K562 (cell line): Measurements from ENCODE around the gene ZFYVE1. TPM values are rescaled to one million over a fixed set of nuclear protein-coding genes. Genes with fewer than 3 reads are reported as not detected.

ENCODE experiments used
- ATAC-seq: fragments of 200-7000 bp; cut with Tn5 transposase; 3 replicates; pipeline ENCODE4 v1.9.1; 2020; ENCODE audit warnings: moderate library complexity
- BruUV-seq: library from RNA; stranded (reverse); fragments of 400-500 nt; replicated peaks from 2 replicates; lab custom pipeline; 2021; lab: Mats Ljungman, UMichigan
- CTCF ChIA-PET: fragments of 300-600 bp; formaldehyde crosslinking; extraction: SDS; loops from one replicate; lab custom pipeline; 2021; ENCODE audit warnings: low intra/inter-chr PET ratio; lab: Yijun Ruan, JAX
- POLR2A ChIA-PET: fragments of 300-600, 350-650 bp; sonication (Branson Sonifier 250); formaldehyde crosslinking; extraction: SDS; loops from one replicate; lab custom pipeline; 2021; ENCODE audit warnings: antibody characterized with exemption, inconsistent platforms; lab: Yijun Ruan, JAX
- DNase-seq, 4 experiments: peaks; one replicate each; pipeline versions ENCODE4 v3.0.0 to v3.0.0-alpha.2; 2011 to 2018; ENCODE audit warnings: low spot score in 3 of 4, mixed read lengths in 3 of 4; ENCODE audit errors: extremely low read depth in 1 of 4
- FAIRE-seq: peaks from 2 replicates; lab custom pipeline; 2011; peaks lifted over from hg19 to GRCh38; lab: Jason Lieb, UNC
- H2AFZ ChIP-seq: 2 replicates; pipeline ENCODE4 v1.6.0; 2011; ENCODE audit warnings: low read depth, low read length, control low read depth, inconsistent platforms
- H3K27ac ChIP-seq: fragments of 200-600 bp; 3 replicates; pipeline ENCODE4 v1.8.0; 2011; ENCODE audit warnings: low read depth, mild to moderate bottlenecking, control low read depth, inconsistent platforms, low read length, moderate library complexity, mixed read lengths; ENCODE audit errors: extremely low read depth
- H3K27me3 ChIP-seq, 2 experiments: fragments of 300-600 bp in 1 of 2; 2 replicates in 1 of 2; 3 replicates in 1 of 2; pipeline versions ENCODE4 v1.6.0 to v1.8.0; 2011; ENCODE audit warnings: inconsistent platforms in 2 of 2, low read length in 2 of 2, mild to moderate bottlenecking in 1 of 2, mixed read lengths in 1 of 2, moderate library complexity in 1 of 2; ENCODE audit not compliant: control insufficient read depth in 2 of 2, insufficient read depth in 2 of 2
- H3K36me3 ChIP-seq: fragments of 300-600 bp; 3 replicates; pipeline ENCODE4 v1.8.0; 2011; ENCODE audit warnings: mild to moderate bottlenecking, low read length, inconsistent platforms; ENCODE audit not compliant: control insufficient read depth, insufficient read depth
- H3K4me1 ChIP-seq, 2 experiments: fragments of 200-600 bp in 1 of 2; replicated peaks in 1 of 2; 2 replicates in 1 of 2; 3 replicates in 1 of 2; pipeline versions ENCODE4 v1.5.1 to v1.8.0; 2011; ENCODE audit warnings: inconsistent platforms in 2 of 2, low read length in 2 of 2, mild to moderate bottlenecking in 1 of 2, mixed read lengths in 1 of 2, moderate library complexity in 1 of 2; ENCODE audit not compliant: control insufficient read depth in 2 of 2, insufficient read depth in 2 of 2
- H3K4me2 ChIP-seq: 2 replicates; pipeline ENCODE4 v1.6.1; 2011; ENCODE audit warnings: low read length, control low read depth, inconsistent platforms, mixed read lengths; ENCODE audit not compliant: insufficient read depth
- H3K4me3 ChIP-seq: fragments of 200-600 bp; sonication (generic), shearing (Covaris generic); 2 replicates; pipeline ENCODE4 v1.5.1; 2016; ENCODE audit warnings: control low read depth, inconsistent platforms
- H3K79me2 ChIP-seq: fragments of 200-600 bp; 3 replicates; pipeline ENCODE4 v1.8.0; 2011; ENCODE audit warnings: low read length, inconsistent platforms; ENCODE audit not compliant: control insufficient read depth, insufficient read depth
- H3K9ac ChIP-seq, 2 experiments: 2 replicates each; pipeline versions ENCODE4 v1.6.0 to v1.6.1; 2011; ENCODE audit warnings: low read depth in 2 of 2, low read length in 2 of 2, control low read depth in 1 of 2, inconsistent platforms in 1 of 2, mild to moderate bottlenecking in 1 of 2, mixed read lengths in 1 of 2; ENCODE audit not compliant: insufficient read depth in 1 of 2
- H3K9me1 ChIP-seq: one replicate; pipeline ENCODE4 v1.6.0; 2011; ENCODE audit warnings: inconsistent platforms, mild to moderate bottlenecking, low read length, moderate library complexity; ENCODE audit not compliant: control insufficient read depth, insufficient read depth
- H3K9me3 ChIP-seq: replicated peaks from 2 replicates; pipeline ENCODE4 v1.5.1; 2011; ENCODE audit warnings: low read depth, low read length, inconsistent platforms; ENCODE audit not compliant: control insufficient read depth, insufficient read depth
- H4K20me1 ChIP-seq: replicated peaks from 2 replicates; pipeline ENCODE4 v1.6.1; 2011; ENCODE audit warnings: low read length, inconsistent platforms, mixed read lengths; ENCODE audit not compliant: control insufficient read depth, insufficient read depth
- CAMTA2 ChIP-seq: fragments of 250-450 bp; sonication (Bioruptor Pico); conservative IDR thresholded peaks from 2 replicates; pipeline ENCODE4 v1.5.1; 2022
- CBFB ChIP-seq: sonication (generic); formaldehyde crosslinking; IDR thresholded peaks from 2 replicates; pipeline ENCODE4 v1.4.0; 2020; ENCODE audit warnings: mild to moderate bottlenecking, missing genetic modification reagents
- CREB3 ChIP-seq: fragments of 450-650 bp; conservative IDR thresholded peaks from 2 replicates; pipeline ENCODE4 v1.6.1; 2016; ENCODE audit warnings: missing genetic modification characterization, low read depth, mild to moderate bottlenecking, missing compliant biosample characterization, moderate library complexity
- E2F5 ChIP-seq: sonication (generic); formaldehyde crosslinking; IDR thresholded peaks from 2 replicates; pipeline ENCODE4 v1.8.0; 2022; ENCODE audit warnings: mild to moderate bottlenecking, missing genetic modification reagents
- MAFK ChIP-seq: IDR thresholded peaks from 2 replicates; pipeline ENCODE4 v1.6.1; 2011; ENCODE audit warnings: low read length, improper control_type of control experiment
- POLR2A ChIP-seq: fragments of 450-650 bp; conservative IDR thresholded peaks from 2 replicates; pipeline ENCODE4 v1.6.1; 2016
- PYGO2 ChIP-seq: fragments of 450-650 bp; IDR thresholded peaks from 2 replicates; pipeline ENCODE4 v1.6.1; 2016; ENCODE audit warnings: mild to moderate bottlenecking, missing genetic modification characterization, moderate library complexity, missing compliant biosample characterization
- WGBS: fragments of 100-300 bp; shearing (Covaris generic); methylation state at CpG from one replicate; pipeline ENCODE4 v1.1.6; 2016; ENCODE audit warnings: low coverage, mixed read lengths; ENCODE audit not compliant: insufficient coverage; ENCODE audit errors: missing lambda C conversion rate; 5-methylcytosine and 5-hydroxymethylcytosine counted together
- in situ Hi-C: fragments of 300-500 bp; cut with MboI; formaldehyde crosslinking; loops from 4 replicates; pipeline ENCODE4 v1.15.0; 2018; ENCODE audit warnings: inconsistent platforms, mixed read lengths
- intact Hi-C: fragments of 100-400 bp; cut with micrococcal nuclease; formaldehyde crosslinking; loops from 2 replicates; pipeline ENCODE4 v1.14.2; 2022
- polyA plus RNA-seq, 8 experiments: library from polyadenylated mRNA; depleted of rRNA in 4 of 8; stranded (reverse) in 5 of 8; unstranded in 3 of 8; fragments of >200 nt; fragmentation: Nextera tagmentation in 2 of 8; fragmentation: Illumina TruSeq in 1 of 8; extraction: Ambion mirVana in 2 of 8; extraction: Trizol in 1 of 8; gene quantifications; 2 replicates each; pipeline versions ENCODE4 v1.2.1 to v1.2.3, GENCODE V29; 2011 to 2014; ENCODE audit warnings: inconsistent platforms in 1 of 8, missing spikeins in 1 of 8
- total RNA-seq, 7 experiments: library from RNA; depleted of rRNA in 6 of 7; stranded (reverse); fragments of >200 nt in 6 of 7; fragmentation: Illumina TruSeq in 2 of 7; extraction: Trizol in 2 of 7; gene quantifications; 2 replicates each; pipeline versions ENCODE4 v1.2.1 to v1.2.3, GENCODE V29; 2011 to 2021; ENCODE audit warnings: low replicate concordance in 1 of 7

ZFYVE1 gene
- total and polyA plus RNA-seq, 9 of the 15 experiments (the other 6 are each of a cell fraction or from before 2014, with no cell fraction given) = 0.62 to 5.5 (median 3.4) TPM

GRCh38 chr14:72970058-72970630, 56.8 kb downstream of the ZFYVE1 start:
- no peak overlapping the region for H3K9ac ChIP-seq
- TF ChIP-seq MAFK (no peak), PYGO2 (tag) (no peak), E2F5 (no peak), CREB3 (tag) (no peak), CBFB (CRISPR knock-in tag) (no peak), CAMTA2 (CRISPR knock-in tag) (no peak), POLR2A (no peak)

More at GRCh38 chr14:72970058-72970630, 56.8 kb downstream of the ZFYVE1 start:
- H4K20me1 ChIP-seq = no peaks in the 10 kb centered on the region
- H2AFZ ChIP-seq = no peak overlapping the region
- WGBS = 84% methylated on average over 14 of the region's 17 CpGs
- no TSS peak for BruUV-seq
- intact Hi-C loops = no loop called here
- no peak overlapping the region for H3K4me3 ChIP-seq
- H3K27ac ChIP-seq = no peak overlapping the region
- H3K9me1 ChIP-seq = no peaks in the 10 kb centered on the region
- peaks cover 2% of the 10 kb centered on the region; the same call in 1 of the 3 replicates for H3K36me3 ChIP-seq
- H3K27me3 ChIP-seq = no peaks in the 10 kb centered on the region
- POLR2A ChIA-PET = no interaction called here
- no peaks in the 10 kb centered on the region; a peak in 1 of 5 replicates for H3K4me1 ChIP-seq
- in situ Hi-C loops = no loop called here
- H3K9me3 ChIP-seq = no peaks in the 10 kb centered on the region
- CTCF ChIA-PET = no interaction called here
- DNase-seq = no peak
- ATAC-seq = no peak
- H3K79me2 ChIP-seq = no peaks in the 10 kb centered on the region
- H3K4me2 ChIP-seq = no peak overlapping the region
- FAIRE-seq = no peak
